Smooth muscle cell (in vitro differentiated cells): ENCODE results near the gene MUSK. TPM values are rescaled to one million over a fixed set of nuclear protein-coding genes. Genes with fewer than 3 reads are reported as not detected.

Source experiments
- DNase-seq: peaks from one replicate; lab custom pipeline; 2025; ENCODE audit not compliant: unreplicated experiment; lab: John Stamatoyannopoulos, UW
- H2AFZ ChIP-seq: fragments of 200-600 bp; sonication (generic); 2 replicates; pipeline ENCODE4 v1.6.0; 2016; ENCODE audit warnings: antibody characterized with exemption, low read depth, mild to moderate bottlenecking
- H3F3A ChIP-seq: fragments of 200-600 bp; sonication (generic); 2 replicates; pipeline ENCODE4 v1.6.0; 2017; ENCODE audit warnings: antibody characterized with exemption, low read depth
- H3K27ac ChIP-seq: fragments of 200-600 bp; sonication (generic); 2 replicates; pipeline ENCODE4 v1.5.1; 2016; ENCODE audit warnings: low read depth, mild to moderate bottlenecking
- H3K27me3 ChIP-seq: fragments of 200-600 bp; sonication (generic); 2 replicates; pipeline ENCODE4 v1.6.1; 2016; ENCODE audit warnings: low read depth, mild to moderate bottlenecking
- H3K36me3 ChIP-seq: fragments of 200-600 bp; sonication (generic); 2 replicates; pipeline ENCODE4 v1.5.1; 2016; ENCODE audit warnings: low read depth
- H3K4me1 ChIP-seq: fragments of 200-600 bp; sonication (generic); 2 replicates; pipeline ENCODE4 v1.5.1; 2016; ENCODE audit warnings: low read depth
- H3K4me2 ChIP-seq: fragments of 200-600 bp; sonication (generic); 2 replicates; pipeline ENCODE4 v1.6.0; 2016; ENCODE audit warnings: mild to moderate bottlenecking
- H3K4me3 ChIP-seq: fragments of 200-600 bp; sonication (generic); 2 replicates; pipeline ENCODE4 v1.5.1; 2016; ENCODE audit warnings: mild to moderate bottlenecking
- H3K79me2 ChIP-seq: fragments of 200-600 bp; sonication (generic); 2 replicates; pipeline ENCODE4 v1.6.0; 2016; ENCODE audit warnings: low read depth, mild to moderate bottlenecking
- H3K9ac ChIP-seq: fragments of 200-600 bp; sonication (generic); 2 replicates; pipeline ENCODE4 v1.6.0; 2016; ENCODE audit warnings: low read depth
- H3K9me3 ChIP-seq: fragments of 200-600 bp; sonication (generic); replicated peaks from 2 replicates; pipeline ENCODE4 v1.5.1; 2016; ENCODE audit warnings: low read depth
- H4K20me1 ChIP-seq: fragments of 200-600 bp; sonication (generic); 2 replicates; pipeline ENCODE4 v1.6.0; 2016; ENCODE audit warnings: low read depth
- CTCF ChIP-seq: fragments of 200-600 bp; sonication (generic); IDR thresholded peaks from 2 replicates; pipeline ENCODE4 v1.5.1; 2017; ENCODE audit warnings: borderline replicate concordance, mild to moderate bottlenecking, antibody characterized with exemption; ENCODE audit not compliant: insufficient read depth, poor library complexity, severe bottlenecking
- WGBS: methylation state at CpG from one replicate; pipeline ENCODE4 v1.1.7; 2016; ENCODE audit warnings: low lambda C conversion rate; 5-methylcytosine and 5-hydroxymethylcytosine counted together
- polyA plus RNA-seq: library from polyadenylated mRNA; unstranded; fragments of >200 nt; fragmentation: Nextera tagmentation; extraction: Ambion mirVana; gene quantifications from 2 replicates; pipeline ENCODE4 v1.2.1, GENCODE V29; 2016
- total RNA-seq: library from RNA; depleted of rRNA; stranded (reverse); fragments of >200 nt; gene quantifications from 2 replicates; pipeline ENCODE4 v1.2.3, GENCODE V29; 2014

Gene MUSK
- total and polyA plus RNA-seq, 2 experiments from 2014 or later: not detected

GRCh38 chr9:110750272-110750671 is 81.7 kb downstream of the MUSK start:
- no peak overlapping the region for H3K9ac ChIP-seq
- no peak overlapping the region for H3K4me2 ChIP-seq
- H3K27ac ChIP-seq: no peak overlapping the region
- no peaks in the 10 kb centered on the region for H3K9me3 ChIP-seq
- no peaks in the 10 kb centered on the region for H4K20me1 ChIP-seq
- peaks cover 4% of the 10 kb centered on the region for H3K4me1 ChIP-seq
- no peak overlapping the region for H3K4me3 ChIP-seq
- no peaks in the 10 kb centered on the region for H3K27me3 ChIP-seq
- 88% methylated on average over 1 of the region's 1 CpG for WGBS
- peaks cover 6% of the 10 kb centered on the region for H3F3A ChIP-seq
- H3K36me3 ChIP-seq: no peaks in the 10 kb centered on the region
- H2AFZ ChIP-seq: no peak overlapping the region
- TF ChIP-seq CTCF: no peak
- H3K79me2 ChIP-seq: no peaks in the 10 kb centered on the region
- DNase-seq: no peak

- Histone ChIP-seq H3K4me1 (no peaks in the 10 kb centered on the region), H2AFZ (no peak overlapping the region), H3K27me3 (no peaks in the 10 kb centered on the region), H3K27ac (no peak overlapping the region), H3K9ac (no peak overlapping the region), H3K36me3 (no peaks in the 10 kb centered on the region), H3K4me3 (no peak overlapping the region), H4K20me1 (no peaks in the 10 kb centered on the region), H3K4me2 (no peak overlapping the region), H3K79me2 (no peaks in the 10 kb centered on the region), H3F3A (no peaks in the 10 kb centered on the region), H3K9me3 (no peaks in the 10 kb centered on the region)
- no peak for DNase-seq
- 94% methylated on average over 4 of the region's 4 CpGs for WGBS
- no peak for TF ChIP-seq CTCF
These were observed 83.4 kb downstream of the MUSK start for GRCh38 chr9:110751971-110752370.

- no peak for TF ChIP-seq CTCF
- no peaks in the 10 kb centered on the region for H3K79me2 ChIP-seq
- H3K36me3 ChIP-seq: no peaks in the 10 kb centered on the region
- no peaks in the 10 kb centered on the region for H3F3A ChIP-seq
- no peaks in the 10 kb centered on the region for H3K27me3 ChIP-seq
- no peaks in the 10 kb centered on the region for H3K4me1 ChIP-seq
- H3K4me2 ChIP-seq: no peak overlapping the region
- 97% methylated on average over 2 of the region's 2 CpGs for WGBS
- H3K9ac ChIP-seq: no peak overlapping the region
- H3K4me3 ChIP-seq: no peak overlapping the region
- H3K27ac ChIP-seq: no peak overlapping the region
- no peak overlapping the region for H2AFZ ChIP-seq
- no peaks in the 10 kb centered on the region for H4K20me1 ChIP-seq
- H3K9me3 ChIP-seq: no peaks in the 10 kb centered on the region
- no peak for DNase-seq
These were observed 84.2 kb downstream of the MUSK start for GRCh38 chr9:110752766-110753165.

GRCh38 chr9:110753731-110754231 is 85.2 kb downstream of the MUSK start:
- 93% methylated on average over 1 of the region's 1 CpG for WGBS

More at GRCh38 chr9:110753731-110754231, 85.2 kb downstream of the MUSK start:
- Histone ChIP-seq H3K9ac (no peak overlapping the region), H3K4me2 (no peak overlapping the region), H3K36me3 (no peaks in the 10 kb centered on the region), H2AFZ (no peak overlapping the region), H3K27me3 (no peaks in the 10 kb centered on the region), H3K4me1 (no peaks in the 10 kb centered on the region), H3K79me2 (no peaks in the 10 kb centered on the region), H3K27ac (no peak overlapping the region), H4K20me1 (no peaks in the 10 kb centered on the region), H3F3A (no peaks in the 10 kb centered on the region), H3K9me3 (no peaks in the 10 kb centered on the region), H3K4me3 (no peak overlapping the region)
- no peak for DNase-seq
- no peak for TF ChIP-seq CTCF
